SK-N-DZ (cell line): Measurements from ENCODE around the gene NT5DC2. TPM values are rescaled to one million over a fixed set of nuclear protein-coding genes. Genes with fewer than 3 reads are reported as not detected.

Experiments used
- DNase-seq: peaks from one replicate; pipeline ENCODE4 v3.0.0-alpha.2; 2015; ENCODE audit warnings: low spot score
- polyA plus RNA-seq, 2 experiments: library from polyadenylated mRNA; depleted of rRNA; stranded (reverse); fragments of >200 nt; gene quantifications; 2 replicates each; pipeline ENCODE4 v1.2.3, GENCODE V29; 2014

NT5DC2 gene
- 342 and 366 TPM in 2 replicates for polyA plus RNA-seq (2014; cell fraction: cytosol; rRNA removed)
- polyA plus RNA-seq (2014; cell fraction: nucleus; rRNA removed): 688 and 845 TPM in 2 replicates

DNA sequence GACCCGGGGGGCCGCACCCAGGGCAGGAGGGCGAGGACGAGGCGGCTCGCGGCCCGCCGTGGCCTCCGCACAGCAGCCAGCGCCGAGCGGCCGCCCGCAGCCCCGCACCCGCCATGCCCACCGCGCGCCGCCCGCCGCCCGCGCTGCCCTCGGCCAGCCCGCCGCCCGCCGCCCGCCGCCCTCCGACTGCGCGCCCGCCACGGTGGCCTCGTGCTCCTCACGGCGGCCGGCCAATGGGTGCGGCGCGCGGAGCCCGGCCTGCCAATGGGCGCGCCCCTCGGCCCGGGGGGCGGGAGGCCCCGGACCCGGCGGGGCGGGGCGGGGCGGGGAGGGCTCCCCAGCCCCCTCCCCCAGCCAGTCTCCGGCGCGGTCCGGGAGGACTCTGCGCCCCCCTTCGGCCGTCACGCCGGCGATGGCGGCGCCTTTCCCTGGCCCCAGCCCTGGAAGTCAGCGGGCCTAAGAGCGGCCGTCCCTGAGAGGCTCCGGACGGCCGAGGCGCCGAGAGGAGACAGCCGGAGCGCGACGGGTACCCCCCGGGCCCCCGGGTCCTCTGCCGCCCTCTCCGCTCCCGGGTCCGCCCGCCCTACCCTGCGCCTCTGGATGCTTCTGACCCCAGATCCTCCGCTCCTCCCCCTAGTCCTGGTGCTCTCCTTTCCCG is at the start of gene NT5DC2:
Gene NT5DC2 (minus strand): TSS at position 235 of the 658 bp plus-strand sequence. CDS start 120 bp downstream, at position 115.
- peak; percentile 72 for DNase-seq

DNA sequence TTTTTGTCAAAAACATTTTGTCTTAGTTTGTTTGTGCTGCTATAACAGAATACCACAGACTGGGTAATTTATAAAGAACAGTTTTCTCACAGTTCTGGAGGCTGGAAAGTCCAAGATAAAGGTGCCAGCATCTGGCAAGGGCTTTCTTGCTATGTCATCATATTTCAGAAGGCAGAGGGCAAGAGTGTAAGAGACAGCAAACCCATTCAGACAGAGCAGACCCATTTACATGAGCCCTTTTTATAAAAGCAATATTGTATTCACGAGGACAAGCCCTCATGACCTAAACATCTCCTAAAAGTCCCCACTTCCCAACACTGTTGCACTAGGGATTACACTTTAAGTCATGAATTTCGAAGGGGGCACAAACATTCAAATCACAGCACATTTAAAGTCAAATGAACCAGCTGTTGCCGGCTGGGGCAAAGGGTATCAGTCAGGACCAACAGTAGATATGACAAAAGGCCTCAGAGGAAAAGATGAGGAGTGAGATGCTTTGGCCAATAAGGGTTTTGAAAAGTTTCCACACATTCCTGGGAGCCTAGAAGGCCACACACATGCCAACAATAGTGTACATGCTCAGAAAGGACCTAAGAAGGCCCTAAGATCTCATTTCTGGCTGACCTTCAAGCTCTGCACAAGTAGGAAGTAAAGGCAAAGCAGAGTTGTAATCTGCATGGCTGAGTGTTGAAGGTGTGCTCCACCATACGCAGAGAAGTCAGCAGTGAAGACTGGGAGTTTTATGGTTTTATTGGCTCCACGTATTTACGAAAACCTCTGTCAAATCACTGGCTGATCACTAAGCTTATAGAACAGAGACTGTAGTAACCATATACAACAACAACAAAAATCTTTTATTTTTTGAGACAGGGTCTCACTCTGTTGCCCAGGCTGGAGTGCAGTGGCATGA is 40.7 kb upstream of the NT5DC2 start:
- no peak for DNase-seq

DNA sequence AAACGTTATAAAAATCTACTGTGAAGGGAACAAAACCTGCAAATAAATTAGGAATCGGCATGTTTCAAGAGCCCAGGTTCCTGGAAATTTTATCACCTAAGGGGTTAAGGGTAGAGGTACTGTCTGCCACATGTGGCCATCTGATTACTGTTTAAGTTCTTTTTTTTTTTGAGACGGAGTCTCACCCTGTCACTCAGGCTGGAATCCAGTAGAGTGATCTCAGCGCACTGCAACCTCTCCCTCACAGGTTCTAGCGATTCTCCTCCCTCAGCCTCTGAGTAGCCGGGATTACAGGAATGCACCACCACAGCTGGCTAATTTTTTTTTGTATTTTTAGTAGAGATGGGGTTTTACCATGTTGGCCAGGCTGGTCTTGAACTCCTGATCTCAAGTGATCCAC is 38.6 kb upstream of the NT5DC2 start:
- DNase-seq: no peak

DNA sequence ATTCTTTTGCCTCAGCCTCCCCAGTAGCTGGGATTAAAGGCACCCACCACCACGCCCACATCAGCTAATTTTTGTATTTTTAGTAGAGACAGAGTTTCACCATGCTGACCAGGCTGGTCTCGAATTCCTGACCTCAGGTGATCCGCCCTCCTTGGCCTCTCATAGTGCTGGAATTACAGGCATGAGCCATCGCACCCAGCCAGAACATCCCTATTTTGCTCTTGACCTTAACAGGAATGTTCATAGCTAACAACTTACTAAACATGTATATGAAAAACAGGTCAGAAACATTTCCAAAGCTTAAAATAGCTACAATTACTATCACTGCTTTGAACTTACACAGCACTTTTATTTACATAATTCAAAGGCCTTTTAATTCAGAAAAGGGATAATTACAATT is 36.4 kb upstream of the NT5DC2 start:
- DNase-seq: no peak

DNA sequence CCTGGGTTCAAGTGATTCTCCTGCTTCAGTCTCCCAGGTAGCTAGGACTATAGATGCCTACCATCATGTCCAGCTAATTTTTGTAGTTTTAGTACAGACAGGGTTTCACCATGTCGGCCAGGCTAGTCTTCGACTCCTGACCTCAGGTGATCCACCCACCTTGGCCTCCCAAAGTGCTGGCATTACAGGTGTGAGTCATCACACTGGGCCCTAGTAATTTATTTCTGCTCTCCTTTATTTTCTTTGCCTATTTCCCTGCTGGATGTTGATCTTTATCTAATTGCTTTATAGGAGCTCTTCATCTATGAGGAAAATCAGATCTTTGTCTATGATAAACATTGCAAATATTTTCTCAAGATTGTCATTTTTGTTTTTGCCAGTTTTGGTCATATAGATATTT is 34.4 kb upstream of the NT5DC2 start:
- no peak for DNase-seq

DNA sequence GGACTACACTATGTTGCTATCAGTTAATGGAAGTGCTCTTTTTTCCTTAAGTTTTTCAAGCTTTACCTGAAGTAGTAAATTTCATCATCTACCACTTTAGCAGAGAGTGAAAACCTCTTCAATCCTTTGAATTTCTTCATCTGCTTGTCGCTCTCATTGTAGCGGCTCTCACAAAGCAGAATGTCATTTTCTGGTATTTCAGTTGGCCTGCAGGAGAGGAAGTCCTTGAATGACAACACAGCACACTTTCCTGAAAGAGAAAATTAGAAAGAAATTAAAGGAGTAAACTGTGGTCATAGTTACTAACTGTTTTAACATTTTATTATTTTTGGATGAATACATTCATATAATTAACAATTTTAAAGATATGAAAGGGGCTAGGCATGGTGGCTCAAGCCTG is 30.3 kb upstream of the NT5DC2 start:
- no peak for DNase-seq

DNA sequence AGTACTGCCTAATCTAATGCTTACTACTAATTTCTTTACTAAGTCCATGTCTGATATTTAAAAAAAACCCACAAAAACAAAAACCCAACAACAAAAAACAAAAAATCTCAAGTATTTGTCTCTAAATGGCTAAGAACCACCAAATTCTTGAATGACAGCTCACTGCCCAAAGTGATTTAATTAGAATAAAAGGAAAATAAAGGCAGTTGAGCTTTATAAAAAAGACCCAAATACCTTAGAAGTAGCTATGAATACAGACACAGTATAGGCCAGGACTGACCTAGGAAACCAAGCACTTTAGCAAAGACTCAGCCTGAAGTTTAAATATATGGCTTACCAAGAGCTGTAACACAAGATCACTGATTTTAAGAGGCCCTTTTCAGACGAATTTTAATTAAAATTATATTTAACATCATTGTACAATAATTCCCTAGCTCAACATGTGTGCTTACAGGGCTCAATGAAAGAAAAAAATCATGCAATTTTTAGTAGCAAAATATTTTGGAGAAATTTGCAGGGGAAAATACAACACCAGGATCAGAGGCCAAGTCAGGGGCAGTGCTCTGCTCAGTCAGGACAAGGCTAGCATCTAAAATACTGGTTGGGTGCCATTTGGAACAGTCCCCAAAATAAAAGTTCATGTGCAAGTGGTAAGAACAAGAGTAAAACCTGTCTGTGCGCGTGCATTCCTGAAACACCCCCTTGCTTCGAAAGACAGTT is 27.5 kb upstream of the NT5DC2 start:
- no peak for DNase-seq

DNA sequence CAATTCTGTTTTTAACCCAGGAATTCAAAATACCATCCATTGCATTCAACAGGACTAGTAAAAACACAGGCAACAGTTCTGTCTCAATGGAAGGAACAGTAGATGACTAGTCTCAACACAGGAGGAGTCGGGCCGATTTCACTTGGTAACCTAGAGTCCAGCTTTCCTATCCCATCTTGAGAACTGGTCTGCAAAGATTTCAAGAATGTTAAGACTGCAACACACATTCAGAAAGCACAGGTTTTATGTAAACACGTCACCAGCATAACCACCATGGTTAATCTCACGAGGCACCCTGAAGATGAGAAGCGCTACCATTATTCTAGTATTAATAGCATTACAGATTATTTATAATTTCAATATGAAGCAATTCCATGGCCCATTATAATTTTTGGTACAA is 24.8 kb upstream of the NT5DC2 start:
- DNase-seq: no peak

DNA sequence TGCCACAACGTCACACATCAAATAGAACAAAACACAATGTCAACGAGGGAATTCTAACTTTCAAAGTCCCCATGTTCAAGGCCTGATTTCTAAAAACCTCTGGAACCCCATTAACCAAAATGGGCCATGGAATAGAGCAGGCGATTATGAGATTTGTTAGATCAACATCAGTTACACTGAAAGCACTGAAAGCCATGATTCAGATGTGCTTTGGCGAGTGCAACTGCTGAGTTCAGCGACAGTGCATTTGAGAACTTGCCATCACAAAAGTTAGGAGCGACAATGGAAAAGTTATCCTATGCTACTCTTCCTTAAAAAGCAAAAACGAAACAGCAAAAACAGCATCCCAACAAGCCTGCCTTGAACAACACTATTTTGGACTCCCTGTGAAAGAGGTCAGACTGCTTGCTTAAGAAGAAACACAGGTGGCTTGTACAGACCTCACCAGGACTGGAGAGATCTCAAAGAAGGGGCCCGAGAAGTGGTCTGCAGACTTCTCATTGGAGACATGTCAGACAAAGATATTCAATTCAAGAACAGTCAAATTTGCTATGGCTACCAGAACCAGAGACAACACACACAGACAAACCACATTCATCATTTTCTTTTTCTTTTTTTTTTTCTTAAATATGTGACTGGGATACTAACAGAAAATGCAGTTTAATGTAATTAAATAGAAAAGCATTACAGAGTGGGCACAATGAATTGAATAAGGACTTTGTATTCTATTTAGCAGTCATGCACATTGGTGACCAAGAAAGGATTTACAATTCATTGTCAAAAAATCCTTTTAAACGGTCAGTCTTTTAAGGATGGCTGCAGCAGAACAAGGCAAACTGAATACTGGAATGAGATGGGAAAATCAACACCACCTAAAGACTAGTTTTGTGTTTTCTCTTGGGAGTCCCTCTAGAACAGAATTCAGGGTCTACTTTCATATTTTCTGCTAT is 23.6 kb upstream of the NT5DC2 start:
- no peak for DNase-seq

DNA sequence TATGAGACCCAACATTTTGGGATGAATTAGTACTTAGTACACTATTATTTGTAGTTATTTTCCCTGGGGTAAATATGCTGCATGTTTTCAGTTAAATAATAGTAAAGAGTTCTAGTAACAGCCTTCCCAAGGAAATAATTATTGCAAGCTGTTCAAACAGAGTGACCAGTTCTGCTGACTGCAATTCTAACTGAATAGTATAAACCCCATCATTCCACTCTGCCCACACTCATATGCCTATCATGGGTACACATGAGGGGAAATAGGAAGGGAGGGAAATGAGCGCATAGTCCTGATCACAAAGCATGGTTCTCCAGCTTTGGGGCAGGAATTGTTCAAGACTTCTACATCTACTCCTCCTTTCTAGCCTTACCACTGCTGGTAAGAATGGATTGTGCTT is 21.4 kb upstream of the NT5DC2 start:
- no peak for DNase-seq

DNA sequence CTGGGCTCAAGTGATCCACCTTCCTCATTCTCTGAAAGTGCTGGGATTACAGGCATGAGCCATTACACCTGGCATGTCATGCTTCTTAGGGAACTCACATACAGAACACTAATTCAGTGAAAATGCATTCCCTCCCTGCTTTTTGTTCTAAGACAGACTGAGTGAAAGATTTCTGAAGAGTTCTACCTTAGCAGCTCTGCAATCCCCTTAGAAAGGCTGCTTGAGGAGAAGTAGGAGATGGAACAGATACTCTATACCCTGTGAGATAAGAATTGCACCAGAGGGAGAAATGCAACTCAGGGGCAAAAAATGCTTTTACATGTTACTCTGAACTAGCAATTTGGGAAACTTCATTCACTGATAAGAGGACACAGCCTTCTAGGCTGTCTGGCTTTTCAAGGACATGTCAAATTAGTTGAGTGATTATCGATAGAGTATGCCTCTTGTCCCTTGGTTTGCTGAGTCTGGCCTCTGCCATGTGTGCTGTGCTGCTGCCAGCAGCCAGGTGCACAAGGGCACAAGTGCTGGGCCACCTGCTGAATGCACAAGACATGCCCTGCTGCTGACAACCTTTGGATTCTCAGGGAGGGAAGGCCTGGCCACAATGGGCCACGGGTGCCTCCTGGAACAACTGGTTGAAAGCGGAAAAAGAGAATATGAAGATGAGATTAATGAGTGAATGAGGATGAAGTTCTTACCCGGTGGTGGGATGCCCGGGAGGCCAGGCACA is 20.5 kb upstream of the NT5DC2 start:
- DNase-seq: no peak

DNA sequence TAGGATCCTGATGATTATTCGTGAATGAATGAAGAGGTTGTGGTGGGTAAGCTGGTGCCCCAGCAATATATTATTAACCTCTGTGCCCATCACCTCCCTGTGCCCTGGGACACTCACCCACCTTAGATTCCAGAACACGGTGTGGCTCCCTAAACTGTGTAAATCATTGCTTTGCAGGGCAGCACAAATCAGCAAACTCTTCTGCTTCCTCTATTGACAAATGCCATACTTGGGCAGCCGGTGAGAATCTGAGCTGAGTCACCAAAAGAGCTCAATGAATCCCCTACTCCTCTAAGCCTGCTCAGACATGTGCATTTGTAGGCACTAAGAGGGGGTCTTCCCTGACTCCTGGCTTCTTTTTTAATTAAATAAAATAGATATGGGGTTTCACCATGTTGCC is 18.4 kb upstream of the NT5DC2 start:
- no peak for DNase-seq

DNA sequence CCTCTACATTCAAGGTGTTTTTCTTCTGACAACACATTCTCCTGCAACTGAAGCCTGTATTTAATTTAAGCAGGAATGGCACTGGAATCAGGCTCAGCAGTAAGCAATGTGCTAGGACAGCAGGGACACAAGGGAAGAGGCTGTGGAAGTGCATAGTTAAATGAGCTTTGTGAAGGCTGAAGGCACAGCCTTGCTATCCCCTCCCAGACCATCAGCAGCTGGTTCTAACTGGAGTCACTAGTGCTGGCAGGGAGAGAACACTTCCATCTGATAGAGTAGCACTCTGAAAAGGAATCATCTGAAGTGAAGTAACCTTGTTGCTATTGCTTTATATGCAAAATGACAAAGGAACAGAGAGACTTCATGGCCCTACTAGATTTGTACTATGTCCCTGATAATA is 17.5 kb upstream of the NT5DC2 start:
- no peak for DNase-seq

DNA sequence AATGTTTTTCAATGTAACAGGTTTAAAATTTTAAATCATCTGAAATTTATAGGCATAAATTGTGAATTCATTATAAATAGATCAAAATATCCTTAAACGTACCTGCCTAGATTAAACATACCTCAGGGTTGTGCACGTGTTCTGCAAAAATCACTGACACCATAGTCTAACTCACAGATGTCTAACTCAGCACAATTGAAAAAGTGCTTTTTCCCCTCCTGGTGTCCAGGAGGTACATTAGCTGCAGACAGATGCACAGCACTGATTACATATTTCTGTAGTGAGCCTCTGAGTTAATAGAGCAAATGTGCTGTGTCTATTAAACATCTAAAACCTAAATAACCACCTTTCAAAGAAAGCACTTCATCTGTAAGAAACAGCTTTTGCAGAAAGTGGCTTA is 13.5 kb upstream of the NT5DC2 start:
- no peak for DNase-seq

DNA sequence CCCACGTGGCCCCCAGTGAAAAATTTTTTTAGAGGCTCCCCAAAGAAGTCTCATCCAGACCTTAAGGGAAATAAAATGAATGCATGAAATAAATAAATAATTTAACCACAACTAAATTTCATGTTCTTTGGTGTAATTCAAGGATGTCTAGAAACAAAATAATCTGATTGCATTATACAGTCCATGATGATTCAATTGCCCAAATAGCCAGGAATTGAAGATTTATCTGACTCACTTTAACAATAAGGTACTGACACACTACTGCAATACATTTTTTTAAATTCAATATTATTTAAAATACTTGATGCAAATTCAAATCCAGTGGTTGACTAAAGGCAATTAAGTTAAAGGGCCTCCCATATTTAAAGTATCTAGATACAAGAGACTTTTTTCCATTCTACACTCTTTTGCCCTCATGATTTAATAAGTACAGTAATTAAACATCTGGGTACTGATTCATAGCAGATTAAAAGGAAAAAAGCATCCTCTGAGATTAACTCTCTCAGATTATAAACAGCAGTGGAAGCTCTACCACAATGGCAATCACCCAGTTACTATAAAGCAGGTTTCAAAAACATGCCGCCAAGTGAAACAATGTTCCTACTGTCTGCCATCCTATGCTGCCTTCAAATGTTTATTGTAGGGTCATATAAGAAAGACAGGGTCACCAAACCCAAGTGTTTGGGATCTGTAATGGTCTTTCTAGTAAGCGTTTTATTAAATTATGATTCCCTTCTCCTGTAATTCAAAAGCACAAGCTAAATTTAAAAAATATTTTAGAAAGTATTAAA is 12.6 kb upstream of the NT5DC2 start:
- no peak for DNase-seq

DNA sequence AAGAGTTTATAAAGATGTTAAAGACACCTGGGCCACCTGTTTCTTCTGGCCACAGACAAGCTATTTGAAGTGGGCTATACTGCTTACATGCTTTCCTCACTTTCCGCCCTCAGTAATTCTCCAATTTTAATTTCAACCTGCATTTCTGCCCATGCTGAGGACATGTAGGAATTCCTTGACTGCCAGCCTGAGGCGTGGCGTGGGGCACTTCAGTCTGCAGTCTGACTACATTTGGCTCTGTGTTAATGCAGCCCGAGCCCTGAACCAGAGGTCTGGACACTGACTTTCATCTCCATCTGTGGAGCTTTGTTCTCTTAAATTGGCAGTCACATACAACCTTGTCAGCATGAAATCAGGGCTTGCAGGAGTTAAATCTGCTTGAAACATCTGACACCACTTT is 11.3 kb upstream of the NT5DC2 start:
- no peak for DNase-seq

DNA sequence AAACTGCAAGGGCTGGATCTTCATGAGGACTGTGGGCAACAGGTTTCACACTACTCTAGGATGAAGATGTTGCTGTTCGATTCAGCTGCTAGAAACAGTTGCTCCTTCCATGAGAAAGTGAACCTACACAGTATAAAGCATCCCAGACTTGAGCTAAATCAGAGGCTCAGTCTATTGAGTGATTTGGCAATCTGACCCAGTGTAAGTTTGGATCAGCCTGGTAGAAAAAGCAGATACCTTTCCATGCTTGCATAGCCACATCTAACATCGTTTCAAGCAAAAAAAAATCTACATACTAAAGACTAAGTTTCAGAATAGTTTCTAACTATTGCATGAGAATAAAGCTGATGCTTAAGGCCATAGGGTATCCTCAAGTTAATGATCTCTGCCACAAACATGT is 7.4 kb upstream of the NT5DC2 start:
- no peak for DNase-seq

DNA sequence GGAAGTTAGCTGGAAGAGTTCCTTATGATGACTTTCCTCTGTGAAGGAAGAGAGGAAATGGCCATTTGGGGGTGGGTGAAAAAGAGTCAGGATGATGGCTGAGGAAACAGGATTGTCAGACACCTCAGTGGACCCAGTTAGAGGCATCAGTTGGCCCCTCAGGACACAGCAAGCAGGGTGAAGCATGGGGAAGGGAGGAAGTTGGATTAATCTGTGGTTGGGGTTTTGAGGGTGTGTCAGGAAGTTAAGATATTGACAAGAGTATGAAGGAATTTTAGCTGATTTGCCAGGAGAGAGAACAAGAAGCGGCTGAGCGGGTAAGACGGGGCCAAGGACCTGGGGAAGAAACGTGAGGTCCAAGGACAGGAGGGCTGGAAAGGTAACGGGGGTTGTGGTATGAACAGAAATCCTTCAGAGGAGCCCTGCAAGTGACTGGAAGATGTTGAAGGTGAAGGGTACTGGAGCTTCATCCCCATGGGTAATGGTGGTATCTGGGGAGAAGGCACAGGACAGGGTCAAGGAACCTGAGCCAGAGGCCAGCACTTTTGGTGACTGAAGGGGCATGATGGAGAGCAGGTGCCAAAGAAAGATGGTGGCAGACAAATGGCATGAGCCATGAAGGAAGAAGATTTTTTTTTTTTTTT is 5.5 kb upstream of the NT5DC2 start:
- no peak for DNase-seq
